ENCODE results near the gene POLR3E.

GRCh38 chr16:22355487-22355908 lies 58.3 kb downstream of the POLR3E start:
- no peak for TF ChIP-seq CTCF (IDR thresholded peaks at IDR 0.05)
- no peak for TF ChIP-seq POLR2A (IDR thresholded peaks at IDR 0.05)
- TF ChIP-seq POLR2AphosphoS5 (IDR thresholded peaks at IDR 0.05) = no peak
- TF ChIP-seq EP300 (IDR thresholded peaks at IDR 0.05) = no peak

Data from gastroesophageal sphincter (tissue), 3 donors.